HG03196 (cell line): ENCODE measurements around the gene PPM1M.
"Not testable (repeated sequence)": the region's sequence is repeated elsewhere in the genome, so short reads cannot be mapped to it uniquely, and the experiment has no call there.

ENCODE experiments used
- ATAC-seq: cut with Tn5 transposase; IDR thresholded peaks from one replicate; pipeline ENCODE4 v1.9.1; 2021; ENCODE audit not compliant: unreplicated experiment

The PPM1M gene

GRCh38 chr3:52274781-52275180 lies 29.2 kb downstream of the PPM1M start:
- ATAC-seq, result not testable (repeated sequence)

GRCh38 chr3:52277071-52277964 lies 31.8 kb downstream of the PPM1M start:
- ATAC-seq, result no peak

- ATAC-seq, result peak; percentile 51
Measured at GRCh38 chr3:52277972-52278509, 32.5 kb downstream of the PPM1M start.

GRCh38 chr3:52278510-52279069 lies 33.0 kb downstream of the PPM1M start, which contains the start of gene WDR82:
WDR82 (minus strand) TSS chr3:52278649; CDS start chr3:52278361, 288 bp downstream.
- ATAC-seq, result peak; percentile 80

GRCh38 chr3:52279596-52279995 lies 34.0 kb downstream of the PPM1M start:
- ATAC-seq, result no peak

- ATAC-seq, result no peak
Measured at GRCh38 chr3:52280050-52280461, 34.5 kb downstream of the PPM1M start.

GRCh38 chr3:52281981-52282801 lies 36.6 kb downstream of the PPM1M start:
- no peak for ATAC-seq

GRCh38 chr3:52283306-52283705 lies 37.7 kb downstream of the PPM1M start:
- no peak for ATAC-seq

- ATAC-seq, result not testable (repeated sequence)
Measured at GRCh38 chr3:52284051-52284450, 38.5 kb downstream of the PPM1M start.

GRCh38 chr3:52286777-52287110 lies 41.2 kb downstream of the PPM1M start:
- no peak for ATAC-seq

GRCh38 chr3:52288674-52289073 lies 43.1 kb downstream of the PPM1M start:
- ATAC-seq, result no peak

- ATAC-seq, result no peak
Measured at GRCh38 chr3:52289338-52289746, 43.8 kb downstream of the PPM1M start.

GRCh38 chr3:52289747-52290595 lies 44.4 kb downstream of the PPM1M start:
- ATAC-seq, result no peak

GRCh38 chr3:52290596-52291507 lies 45.3 kb downstream of the PPM1M start:
- no peak for ATAC-seq

- no peak for ATAC-seq
Measured at GRCh38 chr3:52291508-52292181, 46.1 kb downstream of the PPM1M start.

- no peak for ATAC-seq
Measured at GRCh38 chr3:52292247-52293065, 46.9 kb downstream of the PPM1M start.

GRCh38 chr3:52293491-52294319 lies 48.1 kb downstream of the PPM1M start:
- ATAC-seq, result no peak
